OCI-LY1 (cell line): Measurements from ENCODE around the gene LSS.

Experiments used
- H2AFZ ChIP-seq: fragments of 200-600 bp; sonication (generic), shearing (Covaris generic); 2 replicates; pipeline ENCODE4 v1.6.0; 2014; ENCODE audit warnings: antibody characterized with exemption, mild to moderate bottlenecking, low read length
- H3F3A ChIP-seq: fragments of 200-600 bp; sonication (generic), shearing (Covaris generic); 2 replicates; pipeline ENCODE4 v1.6.0; 2014; ENCODE audit warnings: mild to moderate bottlenecking, antibody characterized with exemption, low read length, moderate library complexity; ENCODE audit not compliant: insufficient read depth
- H3K27ac ChIP-seq: fragments of 200-600 bp; sonication (generic); 2 replicates; pipeline ENCODE4 v1.5.1; 2014; ENCODE audit warnings: low read length, mixed run types, mild to moderate bottlenecking, low read depth; ENCODE audit not compliant: poor library complexity, severe bottlenecking
- H3K27me3 ChIP-seq: fragments of 200-600 bp; sonication (generic); 2 replicates; pipeline ENCODE4 v1.6.0; 2014; ENCODE audit warnings: antibody characterized with exemption, mild to moderate bottlenecking, low read length, moderate library complexity; ENCODE audit not compliant: insufficient read depth
- H3K36me3 ChIP-seq: fragments of 200-600 bp; sonication (generic); 2 replicates; pipeline ENCODE4 v1.6.1; 2014; ENCODE audit warnings: mild to moderate bottlenecking, antibody characterized with exemption, low read length, moderate library complexity, mixed read lengths; ENCODE audit not compliant: insufficient read depth
- H3K4me1 ChIP-seq: fragments of 200-600 bp; sonication (generic); 2 replicates; pipeline ENCODE4 v1.5.1; 2014; ENCODE audit warnings: mild to moderate bottlenecking, low read length, moderate library complexity; ENCODE audit not compliant: insufficient read depth, severe bottlenecking
- H3K4me2 ChIP-seq: fragments of 200-600 bp; sonication (generic), shearing (Covaris generic); 2 replicates; pipeline ENCODE4 v1.6.1; 2014; ENCODE audit warnings: low read length
- H3K4me3 ChIP-seq: fragments of 200-600 bp; sonication (generic); 2 replicates; pipeline ENCODE4 v1.5.1; 2014; ENCODE audit warnings: low read length, low read depth, mild to moderate bottlenecking, mixed read lengths; ENCODE audit not compliant: poor library complexity, severe bottlenecking
- H3K79me2 ChIP-seq: fragments of 200-600 bp; shearing (Covaris generic); 2 replicates; pipeline ENCODE4 v1.6.1; 2016; ENCODE audit warnings: mixed run types, low read length, mixed read lengths; ENCODE audit not compliant: insufficient read depth
- H3K9ac ChIP-seq: fragments of 200-600 bp; sonication (generic), shearing (Covaris generic); 2 replicates; pipeline ENCODE4 v1.6.1; 2014; ENCODE audit warnings: mild to moderate bottlenecking, low read length, mixed read lengths
- H3K9me2 ChIP-seq: fragments of 200-600 bp; sonication (generic), shearing (Covaris generic); 2 replicates; pipeline ENCODE4 v1.6.1; 2014; ENCODE audit warnings: low read depth, mild to moderate bottlenecking, low read length, mixed read lengths
- H3K9me3 ChIP-seq: fragments of 200-600 bp; shearing (Covaris generic); 2 replicates; pipeline ENCODE4 v1.6.1; 2014; ENCODE audit warnings: low read length, mixed read lengths
- H4K20me1 ChIP-seq: fragments of 200-600 bp; sonication (generic), shearing (Covaris generic); 2 replicates; pipeline ENCODE4 v1.6.0; 2016; ENCODE audit warnings: mild to moderate bottlenecking, low read length; ENCODE audit not compliant: insufficient read depth
- CTCF ChIP-seq: fragments of 200-600 bp; sonication (generic), shearing (Covaris generic); IDR thresholded peaks from 2 replicates; pipeline ENCODE4 v1.5.1; 2017; ENCODE audit warnings: mild to moderate bottlenecking, antibody characterized with exemption, low read length, moderate library complexity, mixed read lengths
- EZH2 ChIP-seq: fragments of 200-600 bp; sonication (generic), shearing (Covaris generic); IDR thresholded peaks from 2 replicates; pipeline ENCODE4 v1.8.0; 2017; ENCODE audit warnings: borderline replicate concordance, mixed run types, mild to moderate bottlenecking, antibody characterized with exemption, low read length, moderate library complexity, mixed read lengths

LSS gene

GRCh38 chr21:46150073-46150472, 78.5 kb downstream of the LSS start:
- no peak overlapping the region for H3K27ac ChIP-seq
- no peak overlapping the region for H3K9ac ChIP-seq
- H3K4me1 ChIP-seq, result no peaks in the 10 kb centered on the region
- no peak overlapping the region for H2AFZ ChIP-seq
- no peaks in the 10 kb centered on the region for H3F3A ChIP-seq
- no peak for TF ChIP-seq EZH2
- no peak for TF ChIP-seq CTCF
- no peak overlapping the region for H3K4me2 ChIP-seq
- no peaks in the 10 kb centered on the region for H4K20me1 ChIP-seq
- no peaks in the 10 kb centered on the region for H3K9me2 ChIP-seq
- no peaks in the 10 kb centered on the region for H3K9me3 ChIP-seq
- H3K36me3 ChIP-seq, result no peaks in the 10 kb centered on the region
- H3K79me2 ChIP-seq, result no peaks in the 10 kb centered on the region
- H3K4me3 ChIP-seq, result no peak overlapping the region
- no peaks in the 10 kb centered on the region for H3K27me3 ChIP-seq

GRCh38 chr21:46149205-46149901, 79.2 kb downstream of the LSS start:
- H3K4me3 ChIP-seq, result no peak overlapping the region
- no peaks in the 10 kb centered on the region for H3K9me3 ChIP-seq
- TF ChIP-seq CTCF (no peak), EZH2 (no peak)
- H3K4me1 ChIP-seq, result no peaks in the 10 kb centered on the region
- no peaks in the 10 kb centered on the region for H3K27me3 ChIP-seq
- no peaks in the 10 kb centered on the region for H4K20me1 ChIP-seq
- H2AFZ ChIP-seq, result no peak overlapping the region
- H3K4me2 ChIP-seq, result no peak overlapping the region
- no peak overlapping the region for H3K9ac ChIP-seq
- H3F3A ChIP-seq, result no peaks in the 10 kb centered on the region
- no peaks in the 10 kb centered on the region for H3K9me2 ChIP-seq
- H3K27ac ChIP-seq, result no peak overlapping the region
- H3K36me3 ChIP-seq, result no peaks in the 10 kb centered on the region
- H3K79me2 ChIP-seq, result no peaks in the 10 kb centered on the region

- Histone ChIP-seq H3K4me2 (no peak overlapping the region), H3K27ac (no peak overlapping the region), H2AFZ (no peak overlapping the region), H3K4me3 (no peak overlapping the region), H3K27me3 (no peaks in the 10 kb centered on the region), H3K4me1 (peaks cover 6% of the 10 kb centered on the region), H3K36me3 (no peaks in the 10 kb centered on the region), H3K9ac (no peak overlapping the region), H3K9me2 (no peaks in the 10 kb centered on the region), H3K9me3 (no peaks in the 10 kb centered on the region), H3K79me2 (no peaks in the 10 kb centered on the region), H3F3A (no peaks in the 10 kb centered on the region), H4K20me1 (no peaks in the 10 kb centered on the region)
- no peak for TF ChIP-seq EZH2
- TF ChIP-seq CTCF, result no peak
Observed at GRCh38 chr21:46148106-46148505, 80.5 kb downstream of the LSS start.
